Fibroblast of the aortic adventitia (primary cell): ENCODE measurements around the gene ZDHHC9. TPM values are rescaled to one million over a fixed set of nuclear protein-coding genes. Genes with fewer than 3 reads are reported as not detected.

Experiments
- DNase-seq: peaks from one replicate; pipeline ENCODE4 v3.0.0-alpha.2; 2010; ENCODE audit warnings: low read depth
- H3K4me3 ChIP-seq: 2 replicates; pipeline ENCODE4 v1.5.1; 2011; ENCODE audit warnings: low read depth, mild to moderate bottlenecking, control low read depth, low read length, moderate library complexity
- CTCF ChIP-seq: IDR thresholded peaks from 2 replicates; pipeline ENCODE4 v1.5.1; 2011; ENCODE audit warnings: mild to moderate bottlenecking, low read length, control low read depth, inconsistent platforms; ENCODE audit not compliant: insufficient read depth
- total RNA-seq: library from RNA; depleted of rRNA; stranded (reverse); fragments of >200 nt; gene quantifications from 2 replicates; pipeline ENCODE4 v1.2.3, GENCODE V29; 2012; ENCODE audit warnings: low replicate concordance

ZDHHC9 gene
- total RNA-seq, 1 donor: 37.1 TPM

- TF ChIP-seq CTCF: no peak
- no peak for DNase-seq
- H3K4me3 ChIP-seq: no peak overlapping the region
Measured at GRCh38 chrX:129788527-129788926, 55.2 kb downstream of the ZDHHC9 start.

- no peak for DNase-seq
- H3K4me3 ChIP-seq: no peak overlapping the region
- no peak for TF ChIP-seq CTCF
Measured at GRCh38 chrX:129787336-129788055, 56.2 kb downstream of the ZDHHC9 start.

- no peak for DNase-seq
- no peak overlapping the region for H3K4me3 ChIP-seq
- TF ChIP-seq CTCF: no peak
Measured at GRCh38 chrX:129786210-129786651, 57.5 kb downstream of the ZDHHC9 start.

- no peak for TF ChIP-seq CTCF
- DNase-seq: no peak
- no peak overlapping the region for H3K4me3 ChIP-seq
Measured at GRCh38 chrX:129785160-129785947, 58.3 kb downstream of the ZDHHC9 start.

- H3K4me3 ChIP-seq: no peak overlapping the region
- DNase-seq: no peak
- no peak for TF ChIP-seq CTCF
Measured at GRCh38 chrX:129784371-129784770, 59.3 kb downstream of the ZDHHC9 start.

GRCh38 chrX:129783291-129783713, 60.4 kb downstream of the ZDHHC9 start:
- TF ChIP-seq CTCF: no peak
- no peak for DNase-seq
- no peak overlapping the region for H3K4me3 ChIP-seq
